ENCODE data around the gene HERPUD2. TPM values are rescaled to one million over a fixed set of nuclear protein-coding genes. Genes with fewer than 3 reads are reported as not detected.

Gene HERPUD2
- total RNA-seq, 1 donor from 2014 or later = 29.8 TPM

DNA sequence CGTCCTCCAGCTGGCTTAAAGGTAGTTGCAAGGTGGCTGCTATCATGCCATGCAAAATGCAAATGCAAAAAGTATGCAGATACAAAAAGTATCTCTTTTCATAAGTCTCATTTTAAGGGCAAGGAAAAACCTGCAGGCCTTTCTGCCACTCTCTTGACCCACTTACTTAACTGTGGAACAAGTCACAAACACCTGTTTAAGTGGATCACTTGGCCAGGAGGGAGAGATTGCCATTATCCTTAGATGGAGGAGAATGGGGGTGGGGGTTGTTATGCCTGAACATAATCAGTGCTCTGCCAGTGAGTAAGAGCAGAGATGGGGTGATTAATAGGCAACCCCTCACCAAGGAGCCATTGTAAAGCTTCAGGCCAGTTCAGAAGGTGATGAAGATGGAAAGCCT is 25.1 kb upstream of the HERPUD2 start:
- TF ChIP-seq, protein P1, sequence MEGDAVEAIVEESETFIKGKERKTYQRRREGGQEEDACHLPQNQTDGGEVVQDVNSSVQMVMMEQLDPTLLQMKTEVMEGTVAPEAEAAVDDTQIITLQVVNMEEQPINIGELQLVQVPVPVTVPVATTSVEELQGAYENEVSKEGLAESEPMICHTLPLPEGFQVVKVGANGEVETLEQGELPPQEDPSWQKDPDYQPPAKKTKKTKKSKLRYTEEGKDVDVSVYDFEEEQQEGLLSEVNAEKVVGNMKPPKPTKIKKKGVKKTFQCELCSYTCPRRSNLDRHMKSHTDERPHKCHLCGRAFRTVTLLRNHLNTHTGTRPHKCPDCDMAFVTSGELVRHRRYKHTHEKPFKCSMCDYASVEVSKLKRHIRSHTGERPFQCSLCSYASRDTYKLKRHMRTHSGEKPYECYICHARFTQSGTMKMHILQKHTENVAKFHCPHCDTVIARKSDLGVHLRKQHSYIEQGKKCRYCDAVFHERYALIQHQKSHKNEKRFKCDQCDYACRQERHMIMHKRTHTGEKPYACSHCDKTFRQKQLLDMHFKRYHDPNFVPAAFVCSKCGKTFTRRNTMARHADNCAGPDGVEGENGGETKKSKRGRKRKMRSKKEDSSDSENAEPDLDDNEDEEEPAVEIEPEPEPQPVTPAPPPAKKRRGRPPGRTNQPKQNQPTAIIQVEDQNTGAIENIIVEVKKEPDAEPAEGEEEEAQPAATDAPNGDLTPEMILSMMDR (conservative IDR thresholded peaks at IDR 0.05) = no peak
- peaks cover 15% of the 10 kb centered on the region for H3K4me1 Mint-ChIP-seq (ENCODE audit: unreplicated experiment)
- no peak for DNase-seq (ENCODE audit: extremely low spot score, unreplicated experiment)
- H3K4me3 Mint-ChIP-seq = no peak overlapping the region
- H3K36me3 Mint-ChIP-seq = no peaks in the 10 kb centered on the region
- no peak overlapping the region for H3K27ac Mint-ChIP-seq
- peaks cover 1% of the 10 kb centered on the region for H3K9me3 Mint-ChIP-seq
- H3K27me3 Mint-ChIP-seq = no peaks in the 10 kb centered on the region

DNA sequence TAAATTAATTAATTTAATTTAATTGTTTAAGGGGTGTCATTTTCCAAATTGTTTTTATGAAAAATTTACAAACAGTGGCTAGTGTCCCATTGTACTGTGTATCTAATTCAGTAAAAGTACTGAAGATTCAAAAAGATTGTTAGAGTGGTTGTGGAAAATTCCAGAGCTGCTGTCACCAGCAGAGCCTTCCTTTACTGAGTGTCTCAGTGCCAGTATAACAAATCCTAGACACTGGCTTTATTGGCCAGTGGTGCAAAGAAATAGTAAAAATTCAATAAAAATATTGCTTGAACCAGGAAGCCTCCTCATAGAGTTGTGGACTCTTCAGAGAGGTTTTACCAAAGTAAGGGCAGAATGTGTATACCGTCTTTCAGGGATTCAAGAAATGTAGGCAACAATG is 23.1 kb upstream of the HERPUD2 start:
- no peak for DNase-seq (ENCODE audit: extremely low spot score, unreplicated experiment)
- peaks cover 25% of the 10 kb centered on the region for H3K4me1 Mint-ChIP-seq (ENCODE audit: unreplicated experiment)
- H3K36me3 Mint-ChIP-seq = no peaks in the 10 kb centered on the region
- TF ChIP-seq, protein P1 (conservative IDR thresholded peaks at IDR 0.05) = no peak
- peaks cover 8% of the 10 kb centered on the region for H3K9me3 Mint-ChIP-seq
- H3K4me3 Mint-ChIP-seq = no peak overlapping the region
- H3K27me3 Mint-ChIP-seq = no peaks in the 10 kb centered on the region
- no peak overlapping the region for H3K27ac Mint-ChIP-seq

DNA sequence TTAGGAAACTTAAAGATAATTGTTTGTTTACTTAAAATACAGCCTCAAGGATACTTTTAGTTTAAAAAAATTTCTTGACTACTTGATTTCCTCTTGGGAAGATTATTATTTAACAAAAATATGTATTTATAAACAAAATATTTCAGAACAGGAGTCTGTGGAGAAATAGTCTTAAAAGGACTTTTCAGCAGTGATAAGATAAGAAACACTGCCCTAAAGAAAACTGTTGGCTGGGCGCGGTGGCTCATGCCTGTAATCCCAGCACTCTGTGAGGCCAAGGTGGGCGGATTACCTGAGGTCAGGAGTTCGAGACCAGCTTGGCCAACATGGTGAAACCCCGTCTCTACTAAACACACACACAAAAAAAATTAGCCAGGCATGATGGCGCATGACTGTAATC is 22.6 kb upstream of the HERPUD2 start:
- Mint-ChIP-seq H3K4me1 (ENCODE audit: unreplicated experiment) (peaks cover 25% of the 10 kb centered on the region), H3K4me3 (no peak overlapping the region), H3K36me3 (no peaks in the 10 kb centered on the region), H3K9me3 (peaks cover 8% of the 10 kb centered on the region), H3K27me3 (no peaks in the 10 kb centered on the region), H3K27ac (no peak overlapping the region)
- DNase-seq (ENCODE audit: extremely low spot score, unreplicated experiment) = no peak
- TF ChIP-seq, protein P1 (conservative IDR thresholded peaks at IDR 0.05) = no peak

DNA sequence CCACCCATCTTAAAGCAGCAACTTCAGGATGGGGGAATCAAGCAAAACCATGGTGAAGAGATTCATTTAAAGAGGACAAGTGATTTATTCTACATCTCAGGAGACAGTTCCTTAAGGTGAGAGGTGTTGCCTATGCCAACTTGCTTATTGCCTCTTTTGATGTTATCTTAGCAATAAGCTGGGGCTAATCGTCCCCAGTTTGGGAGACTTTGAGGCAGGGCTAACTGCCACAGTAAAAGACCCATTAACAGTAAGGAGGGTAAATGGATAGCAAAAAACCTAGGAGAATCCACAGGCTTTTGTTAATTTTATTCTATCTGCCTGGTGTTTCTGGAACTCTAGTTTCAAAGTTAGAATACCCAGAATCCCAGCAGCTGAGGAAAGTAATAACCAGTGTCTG is 22.1 kb upstream of the HERPUD2 start:
- TF ChIP-seq, protein P1 (conservative IDR thresholded peaks at IDR 0.05) = no peak
- DNase-seq (ENCODE audit: extremely low spot score, unreplicated experiment) = no peak
- Mint-ChIP-seq H3K36me3 (no peaks in the 10 kb centered on the region), H3K4me1 (ENCODE audit: unreplicated experiment) (peaks cover 25% of the 10 kb centered on the region), H3K9me3 (peaks cover 8% of the 10 kb centered on the region), H3K27ac (no peak overlapping the region), H3K27me3 (no peaks in the 10 kb centered on the region), H3K4me3 (no peak overlapping the region)

DNA sequence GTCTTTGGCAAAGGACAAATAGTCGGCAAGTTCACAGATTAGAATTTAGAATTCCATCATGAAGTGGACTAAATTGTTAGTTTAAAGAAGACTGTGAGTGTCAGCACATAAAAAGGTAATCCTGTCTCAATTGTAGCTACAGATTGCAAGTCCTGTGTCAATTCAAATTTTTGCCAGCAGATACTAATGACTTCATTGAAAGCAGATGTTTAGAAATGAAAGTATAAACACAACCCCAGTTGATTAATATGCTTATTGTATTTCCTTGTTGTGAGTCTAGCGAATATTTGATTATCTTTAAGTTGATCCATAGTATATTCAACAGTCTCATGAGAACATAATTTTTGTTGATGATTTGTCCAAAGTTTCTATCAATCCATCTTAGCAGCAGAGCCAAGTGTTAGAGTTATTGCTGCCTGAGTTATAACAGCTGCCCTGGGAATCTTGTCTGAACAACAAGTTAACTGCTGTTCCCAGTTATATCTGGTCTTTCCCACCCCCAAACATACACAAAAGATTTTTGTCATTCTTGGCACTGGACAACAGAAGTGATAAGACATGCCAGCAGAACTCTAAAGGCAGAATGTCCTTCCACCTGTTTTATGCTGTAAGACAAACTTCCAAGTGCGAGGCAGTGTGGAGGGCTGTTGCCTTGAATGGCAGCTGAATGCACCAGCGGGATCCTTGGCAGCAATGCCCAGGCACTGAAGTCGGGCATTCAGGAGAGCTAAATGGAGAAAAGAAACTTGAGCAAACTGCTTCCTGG is 21.3 kb upstream of the HERPUD2 start:
- Mint-ChIP-seq H3K9me3 (peaks cover 8% of the 10 kb centered on the region), H3K4me1 (ENCODE audit: unreplicated experiment) (peaks cover 25% of the 10 kb centered on the region), H3K36me3 (no peaks in the 10 kb centered on the region), H3K27me3 (no peaks in the 10 kb centered on the region), H3K4me3 (no peak overlapping the region), H3K27ac (no peak overlapping the region)
- TF ChIP-seq, protein P1 (conservative IDR thresholded peaks at IDR 0.05) = no peak
- DNase-seq (ENCODE audit: extremely low spot score, unreplicated experiment) = no peak
